Activated B cell treated with CpG ODN at 0.5 μM for 24 hours (primary cell): ENCODE results near the gene OR1F1. TPM values are rescaled to one million over a fixed set of nuclear protein-coding genes. Genes with fewer than 3 reads are reported as not detected.

Experiments
- ATAC-seq: fragments of 200-7000 bp; cut with Tn5 transposase; one replicate; pipeline ENCODE4 v1.10.0; 2021; ENCODE audit warnings: low read depth, mild to moderate bottlenecking, moderate library complexity
- CTCF ChIA-PET: fragments of 350-600 bp; sonication (Branson Sonifier 250); formaldehyde crosslinking; loops from one replicate; lab custom pipeline; 2021; ENCODE audit warnings: antibody characterized with exemption; lab: Charles Lee
- POLR2A ChIA-PET: fragments of 350-600 bp; sonication (Branson Sonifier 250); formaldehyde crosslinking; loops from one replicate; lab custom pipeline; 2021; ENCODE audit warnings: antibody characterized with exemption; lab: Charles Lee
- DNase-seq: peaks from one replicate; pipeline ENCODE4 v3.0.0; 2022
- H3K27ac Mint-ChIP-seq: one replicate; pipeline ENCODE4 v1.8.0; 2020; ENCODE audit warnings: mixed read lengths
- H3K27me3 Mint-ChIP-seq: one replicate; pipeline ENCODE4 v1.8.0; 2021; ENCODE audit warnings: mixed read lengths
- H3K36me3 Mint-ChIP-seq: one replicate; pipeline ENCODE4 v1.8.0; 2021; ENCODE audit warnings: low read depth, mixed read lengths
- H3K4me1 Mint-ChIP-seq: one replicate; pipeline ENCODE4 v1.8.0; 2021; ENCODE audit warnings: mixed read lengths
- H3K4me3 Mint-ChIP-seq: one replicate; pipeline ENCODE4 v1.8.0; 2020; ENCODE audit warnings: mild to moderate bottlenecking, mixed read lengths
- H3K9me3 Mint-ChIP-seq: one replicate; pipeline ENCODE4 v1.8.0; 2020; ENCODE audit warnings: mixed read lengths
- intact Hi-C: fragments of 100-400 bp; cut with micrococcal nuclease; formaldehyde crosslinking; loops from one replicate; pipeline ENCODE4 v1.15.1; 2024
- total RNA-seq: library from RNA; stranded (reverse); gene quantifications from 2 replicates; pipeline ENCODE4 v1.2.3, GENCODE V29; 2022
- TF ChIP-seq, protein P1 (sequence below): fragments of 200-600 bp; IDR thresholded peaks from one replicate; pipeline ENCODE4 v1.8.0; 2022; ENCODE audit warnings: antibody characterized with exemption, mild to moderate bottlenecking

Gene OR1F1
- total RNA-seq, 1 donor from 2014 or later: not detected

DNA sequence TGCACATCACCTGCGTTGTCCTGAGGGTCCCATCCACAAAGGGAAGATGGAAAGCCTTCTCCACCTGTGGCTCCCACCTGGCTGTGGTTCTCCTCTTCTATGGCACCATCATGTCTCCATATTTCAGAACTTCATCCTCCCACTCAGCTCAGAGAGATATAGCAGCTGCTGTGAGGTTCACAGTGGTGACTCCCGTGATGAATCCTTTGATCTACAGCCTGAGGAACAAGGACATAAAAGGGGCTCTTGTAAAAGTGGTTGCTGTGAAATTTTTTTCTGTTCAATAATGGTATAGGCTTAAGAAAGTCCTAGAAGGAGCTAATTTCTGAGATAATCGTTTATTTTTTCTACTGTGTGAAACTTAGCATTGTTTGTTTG lies 28.2 kb downstream of the OR1F1 start:
- TF ChIP-seq, protein P1, sequence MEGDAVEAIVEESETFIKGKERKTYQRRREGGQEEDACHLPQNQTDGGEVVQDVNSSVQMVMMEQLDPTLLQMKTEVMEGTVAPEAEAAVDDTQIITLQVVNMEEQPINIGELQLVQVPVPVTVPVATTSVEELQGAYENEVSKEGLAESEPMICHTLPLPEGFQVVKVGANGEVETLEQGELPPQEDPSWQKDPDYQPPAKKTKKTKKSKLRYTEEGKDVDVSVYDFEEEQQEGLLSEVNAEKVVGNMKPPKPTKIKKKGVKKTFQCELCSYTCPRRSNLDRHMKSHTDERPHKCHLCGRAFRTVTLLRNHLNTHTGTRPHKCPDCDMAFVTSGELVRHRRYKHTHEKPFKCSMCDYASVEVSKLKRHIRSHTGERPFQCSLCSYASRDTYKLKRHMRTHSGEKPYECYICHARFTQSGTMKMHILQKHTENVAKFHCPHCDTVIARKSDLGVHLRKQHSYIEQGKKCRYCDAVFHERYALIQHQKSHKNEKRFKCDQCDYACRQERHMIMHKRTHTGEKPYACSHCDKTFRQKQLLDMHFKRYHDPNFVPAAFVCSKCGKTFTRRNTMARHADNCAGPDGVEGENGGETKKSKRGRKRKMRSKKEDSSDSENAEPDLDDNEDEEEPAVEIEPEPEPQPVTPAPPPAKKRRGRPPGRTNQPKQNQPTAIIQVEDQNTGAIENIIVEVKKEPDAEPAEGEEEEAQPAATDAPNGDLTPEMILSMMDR: no peak
- POLR2A ChIA-PET: no interaction called here
- peaks cover 3% of the 10 kb centered on the region for H3K36me3 Mint-ChIP-seq
- peaks cover 23% of the 10 kb centered on the region for H3K4me1 Mint-ChIP-seq
- CTCF ChIA-PET: no interaction called here
- H3K27ac Mint-ChIP-seq: no peak overlapping the region
- intact Hi-C loops: no loop called here
- DNase-seq (no peak), ATAC-seq (no peak)
- no peaks in the 10 kb centered on the region for H3K27me3 Mint-ChIP-seq
- H3K9me3 Mint-ChIP-seq: peaks cover 5% of the 10 kb centered on the region
- H3K4me3 Mint-ChIP-seq: no peak overlapping the region

DNA sequence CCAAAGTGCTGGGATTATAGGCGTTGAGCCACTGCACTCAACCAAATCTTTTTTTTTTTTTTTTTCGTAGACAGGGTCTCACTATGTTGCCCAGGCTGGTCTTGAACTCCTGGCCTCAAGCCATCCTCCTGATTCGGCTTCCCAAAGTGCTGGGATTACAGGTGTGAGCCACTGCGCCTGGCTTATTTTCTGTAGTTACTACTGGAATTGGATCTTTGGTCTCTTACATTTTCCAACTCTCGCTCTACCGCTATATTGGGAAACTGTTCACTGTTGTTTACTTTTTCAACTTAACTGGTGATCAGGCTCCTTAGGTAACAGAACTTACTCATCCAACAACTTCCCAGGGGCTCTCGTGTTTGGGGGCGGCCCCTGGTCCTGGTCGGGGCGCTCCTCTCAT lies 32.8 kb downstream of the OR1F1 start:
- POLR2A ChIA-PET: interaction anchor here (0.7 kb wide), 1 partner anchor 99 kb away, joined by 3 read pairs; no protein-coding TSS in a partner anchor
- peaks cover 30% of the 10 kb centered on the region for H3K9me3 Mint-ChIP-seq
- CTCF ChIA-PET: no interaction called here

DNA sequence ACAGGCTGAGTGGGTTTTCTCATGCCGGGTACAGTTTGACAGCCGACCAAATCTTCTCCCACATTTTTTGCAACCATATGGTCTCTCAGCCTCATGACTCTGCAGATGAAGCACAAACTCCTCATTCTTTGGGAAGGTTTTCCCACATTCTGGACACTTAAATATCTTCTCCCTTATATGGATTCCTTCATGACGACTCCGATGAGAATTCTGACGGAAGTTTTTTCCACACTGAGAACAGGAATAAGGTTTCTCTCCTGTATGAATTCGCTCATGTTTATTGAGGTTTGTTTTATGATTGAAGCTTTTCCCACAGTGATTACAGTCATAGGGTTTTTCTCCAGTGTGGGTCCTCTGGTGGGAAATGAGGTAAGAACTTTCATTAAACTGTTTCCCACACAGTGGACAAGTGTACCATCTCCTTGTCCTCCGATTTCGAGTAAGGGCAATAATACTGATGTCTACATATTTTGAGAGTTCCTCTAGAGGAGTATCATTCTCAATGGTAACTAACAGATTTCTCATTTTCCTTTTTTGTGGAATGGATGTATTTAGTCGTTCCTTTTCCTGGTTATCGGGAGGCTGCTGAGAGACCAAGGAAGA lies 36.0 kb downstream of the OR1F1 start:
- CTCF ChIA-PET: no interaction called here
- DNase-seq (no peak), ATAC-seq (no peak)
- Mint-ChIP-seq H3K27me3 (no peaks in the 10 kb centered on the region), H3K27ac (no peak overlapping the region), H3K4me3 (no peak overlapping the region), H3K36me3 (peaks cover 69% of the 10 kb centered on the region), H3K4me1 (no peaks in the 10 kb centered on the region), H3K9me3 (peaks cover 34% of the 10 kb centered on the region)
- TF ChIP-seq, protein P1: no peak
- POLR2A ChIA-PET: interaction anchor here (1.5 kb wide), 1 partner anchor 177 kb away, joined by 6 read pairs; the partner anchor contains the start of genes ZNF174 and ZSCAN32
- intact Hi-C loops: no loop called here

More for the DNA sequence above, 32.8 kb downstream of the OR1F1 start:
- DNase-seq (no peak), ATAC-seq (no peak)
- H3K4me1 Mint-ChIP-seq: peaks cover 7% of the 10 kb centered on the region
- intact Hi-C loops: no loop called here
- no peaks in the 10 kb centered on the region for H3K27me3 Mint-ChIP-seq
- TF ChIP-seq, protein P1: no peak
- H3K27ac Mint-ChIP-seq: no peak overlapping the region
- peaks cover 42% of the 10 kb centered on the region for H3K36me3 Mint-ChIP-seq
- H3K4me3 Mint-ChIP-seq: no peak overlapping the region

DNA sequence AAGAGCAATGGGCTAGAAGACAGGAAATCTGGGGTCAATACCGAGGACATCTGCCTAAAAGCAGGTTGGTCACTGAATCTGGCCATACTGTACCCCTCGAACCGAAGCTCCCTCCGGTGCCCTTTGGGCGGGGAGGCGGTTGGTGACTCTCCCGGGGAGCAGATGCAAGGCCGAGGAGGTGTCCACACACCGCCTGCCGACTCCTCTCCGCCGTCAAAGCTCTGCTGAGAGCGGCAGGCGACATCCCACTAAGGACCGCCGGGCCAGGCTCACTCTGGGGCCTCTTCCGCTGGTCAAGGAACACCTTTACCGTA lies 46.5 kb downstream of the OR1F1 start:
- Mint-ChIP-seq H3K27ac (peak overlapping the region; percentile 96), H3K4me1 (peaks cover 24% of the 10 kb centered on the region), H3K36me3 (peaks cover 43% of the 10 kb centered on the region), H3K9me3 (peaks cover 15% of the 10 kb centered on the region), H3K27me3 (no peaks in the 10 kb centered on the region), H3K4me3 (peak overlapping the region; percentile 94)
- ChIA-PET POLR2A (interaction anchor here (1.2 to 2.7 kb wide), 5 partner anchors 30 to 223 kb away, joined by 5 to 22 read pairs (median 6); partner anchors contain the start of genes TIGD7, ZNF174, ZNF263 and ZNF75A), CTCF (no interaction called here)
- TF ChIP-seq, protein P1: no peak
- ATAC-seq: no peak
- intact Hi-C loops: no loop called here
- no peak for DNase-seq

DNA sequence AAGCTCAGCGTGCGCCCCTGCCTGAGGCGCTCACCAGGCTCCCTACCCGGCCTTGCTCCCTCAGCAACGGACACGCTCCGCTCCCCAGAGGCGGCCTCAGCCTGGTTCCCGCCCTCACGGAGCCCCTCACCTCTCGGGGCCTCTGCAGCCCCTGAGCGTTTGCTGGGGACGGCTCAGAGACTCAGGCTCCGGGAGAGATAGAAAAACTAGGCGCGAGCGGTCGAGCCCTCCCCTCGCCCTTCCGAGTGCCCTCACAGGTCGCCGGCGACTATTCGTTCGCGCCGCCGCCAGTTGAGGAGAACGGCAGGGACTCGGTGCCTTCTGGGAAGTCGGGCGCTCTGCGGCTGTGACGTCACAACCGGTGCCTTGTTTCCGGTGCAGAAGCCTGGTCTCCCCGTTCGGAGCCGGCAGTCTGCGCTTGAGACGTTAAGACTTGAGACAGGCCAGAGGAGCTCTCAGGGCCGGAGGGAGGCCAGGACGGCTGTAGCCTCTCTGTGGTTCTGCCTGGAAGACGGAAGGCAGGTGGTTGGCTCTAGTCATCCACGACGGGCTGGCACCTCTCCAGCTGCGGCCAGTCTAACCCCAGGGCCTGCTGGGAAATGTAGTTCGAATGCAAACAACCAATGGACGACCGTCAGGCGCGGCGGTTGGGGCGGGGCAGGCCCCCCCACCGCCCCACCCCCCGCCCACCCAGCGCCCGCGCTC lies 47.0 kb downstream of the OR1F1 start, which contains the start of gene ZNF200:
Gene ZNF200, minus strand, starts transcription at position 302 of the 705 bp plus-strand sequence. CDS start 1,403 bp downstream, outside the sequence.
- H3K27me3 Mint-ChIP-seq: no peaks in the 10 kb centered on the region
- H3K4me3 Mint-ChIP-seq: peak within 1 kb of the TSS; percentile 94
- TF ChIP-seq, protein P1: no peak
- peaks cover 15% of the 10 kb centered on the region for H3K9me3 Mint-ChIP-seq
- ChIA-PET CTCF (no interaction called here), POLR2A (interaction anchor here (0.6 to 2.7 kb wide), 6 partner anchors 30 to 222 kb away, joined by 3 to 22 read pairs (median 6); partner anchors contain the start of genes TIGD7, ZNF174, ZNF263 and ZNF75A)
- H3K27ac Mint-ChIP-seq: peak within 1 kb of the TSS; percentile 96
- ATAC-seq: peak; percentile 91
- DNase-seq: peak; percentile 88
- peaks cover 24% of the 10 kb centered on the region for H3K4me1 Mint-ChIP-seq
- H3K36me3 Mint-ChIP-seq: peaks cover 40% of the 10 kb centered on the region
- intact Hi-C loops: loop anchor here (1.0 to 5.0 kb wide), 8 partner anchors 29 to 265 kb away; partner anchors contain the start of genes TIGD7, ZNF174, ZNF75A and ZSCAN32
